ENCODE measurements around the gene NEU4.

The NEU4 gene

DNA sequence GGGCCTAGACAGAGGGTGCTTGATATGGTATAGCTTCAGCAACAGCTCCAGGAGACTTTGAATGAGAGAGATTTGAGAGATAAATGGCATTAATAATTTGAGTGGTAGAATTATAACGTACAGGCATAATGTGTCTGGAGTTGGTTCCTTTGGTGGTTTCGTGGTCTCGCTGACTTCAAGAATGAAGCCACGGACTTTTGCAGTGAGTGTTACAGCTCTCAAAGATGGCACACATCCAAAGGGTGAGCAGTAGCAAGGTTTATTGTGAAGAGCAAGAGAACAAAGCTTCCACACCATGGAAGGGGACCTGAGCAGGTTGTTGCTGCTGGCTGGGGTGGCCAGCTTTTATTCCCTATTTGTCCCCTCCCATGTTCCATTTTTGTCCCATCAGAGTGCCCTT, 26.6 kb downstream of the NEU4 start:
- TF ChIP-seq POLR2AphosphoS5 (IDR thresholded peaks at IDR 0.05; ENCODE audit: low read depth, low read length), result no peak
- no peak for TF ChIP-seq REST (IDR thresholded peaks at IDR 0.05; ENCODE audit: insufficient read depth in 1 of 2, low read depth in 2 of 2, low read length in 2 of 2)
- TF ChIP-seq TAF1 (IDR thresholded peaks at IDR 0.05; ENCODE audit: borderline replicate concordance, insufficient read depth, low read length), result no peak
- no peak for TF ChIP-seq FOXP2 (optimal IDR thresholded peaks at IDR 0.05; ENCODE audit: borderline replicate concordance, extremely low read depth, extremely low read length, insufficient read depth)
- no peak for TF ChIP-seq SIN3A (IDR thresholded peaks at IDR 0.05; ENCODE audit: borderline replicate concordance, insufficient read depth, low read length)

- no peak for TF ChIP-seq POLR2AphosphoS5 (IDR thresholded peaks at IDR 0.05; ENCODE audit: low read depth, low read length)
- no peak for TF ChIP-seq REST (IDR thresholded peaks at IDR 0.05; ENCODE audit: insufficient read depth in 1 of 2, low read depth in 2 of 2, low read length in 2 of 2)
- TF ChIP-seq SIN3A (IDR thresholded peaks at IDR 0.05; ENCODE audit: borderline replicate concordance, insufficient read depth, low read length), result no peak
- TF ChIP-seq TAF1 (IDR thresholded peaks at IDR 0.05; ENCODE audit: borderline replicate concordance, insufficient read depth, low read length), result no peak
- TF ChIP-seq FOXP2 (optimal IDR thresholded peaks at IDR 0.05; ENCODE audit: borderline replicate concordance, extremely low read depth, extremely low read length, insufficient read depth), result no peak
Measured at GRCh38 chr2:241836292-241836691, 27.3 kb downstream of the NEU4 start.

DNA sequence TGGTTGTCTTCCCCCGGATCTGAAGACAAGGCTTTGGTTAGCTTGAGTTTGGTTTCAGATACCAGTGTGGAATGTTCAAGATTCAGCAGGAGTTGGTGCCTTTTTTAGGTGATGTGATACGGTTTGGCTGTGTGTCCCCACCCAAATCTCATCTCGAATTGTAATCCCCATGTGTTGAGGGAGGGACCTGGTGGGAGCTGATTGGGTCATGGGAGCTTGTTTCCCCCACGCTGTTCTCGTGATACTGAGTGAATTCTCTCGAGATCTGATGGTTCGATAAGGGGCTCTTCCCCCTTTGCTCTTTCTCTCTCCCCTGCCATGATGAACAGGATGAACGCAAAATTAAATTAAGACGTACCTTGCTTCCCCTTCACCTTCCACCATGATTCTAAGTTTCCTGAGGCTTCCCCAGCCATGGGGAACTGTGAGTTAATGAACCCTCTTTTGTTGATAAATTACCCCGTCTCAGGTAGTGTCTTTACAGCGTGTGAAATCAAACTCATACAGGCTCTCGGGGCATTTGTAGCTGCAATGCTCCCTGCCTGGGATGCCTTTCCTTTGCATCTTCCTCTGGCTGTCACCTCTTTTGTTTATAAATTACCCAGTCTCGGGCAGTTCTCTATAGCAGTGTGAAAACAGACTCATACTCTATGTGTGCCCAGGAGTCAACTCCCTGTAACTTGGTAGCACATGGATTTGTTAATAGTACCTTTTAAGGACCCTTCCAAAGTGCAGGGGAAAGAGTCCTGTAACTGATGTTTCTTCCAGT, 28.4 kb downstream of the NEU4 start:
- TF ChIP-seq SIN3A (IDR thresholded peaks at IDR 0.05; ENCODE audit: borderline replicate concordance, insufficient read depth, low read length) (no peak), POLR2AphosphoS5 (IDR thresholded peaks at IDR 0.05; ENCODE audit: low read depth, low read length) (no peak)

DNA sequence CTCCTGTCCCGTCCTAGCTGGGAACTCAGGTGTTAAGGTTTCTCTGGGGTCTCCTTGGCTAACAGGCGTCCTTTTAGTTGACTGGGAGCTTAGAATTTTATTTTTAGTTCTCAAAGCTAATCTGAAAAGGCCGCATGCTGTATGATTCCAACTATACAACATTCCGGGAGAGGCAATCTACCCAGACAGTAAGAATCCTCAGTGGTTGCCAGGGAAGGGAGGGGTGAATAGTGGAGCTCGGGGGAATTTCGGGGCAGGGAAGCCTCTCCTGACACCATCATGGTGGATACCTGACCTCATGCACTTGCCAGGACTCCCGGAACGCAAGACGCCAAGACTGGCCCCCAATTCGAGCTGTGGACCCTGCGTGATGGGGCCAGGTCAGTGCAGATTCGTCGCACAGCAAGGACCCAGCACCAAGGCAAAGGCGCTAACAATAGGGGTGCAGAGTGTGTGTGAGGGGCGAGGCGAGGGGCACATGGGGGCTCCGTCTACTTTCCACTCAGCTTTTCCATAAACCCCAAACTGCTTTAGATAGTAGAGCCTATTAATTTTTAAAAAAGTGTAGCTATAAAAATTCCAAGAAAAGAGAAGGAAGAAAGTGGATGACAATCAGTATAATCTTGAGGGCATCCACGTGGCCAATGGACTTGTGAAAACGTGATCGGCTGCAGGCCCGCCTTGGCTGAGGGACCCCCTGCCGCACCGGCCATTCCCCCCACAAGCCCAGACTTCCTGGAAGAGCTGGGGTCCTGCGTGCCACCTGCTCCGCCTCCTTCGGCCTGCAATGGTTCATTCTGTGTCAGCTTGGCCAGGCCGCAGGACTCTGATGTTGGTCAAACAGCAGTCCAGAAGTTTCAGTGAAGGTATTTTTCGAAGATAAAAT, 32.4 kb downstream of the NEU4 start:
- TF ChIP-seq REST (IDR thresholded peaks at IDR 0.05; ENCODE audit: insufficient read depth in 1 of 2, low read depth in 2 of 2, low read length in 2 of 2) (no peak), SIN3A (IDR thresholded peaks at IDR 0.05; ENCODE audit: borderline replicate concordance, insufficient read depth, low read length) (no peak), FOXP2 (optimal IDR thresholded peaks at IDR 0.05; ENCODE audit: borderline replicate concordance, extremely low read depth, extremely low read length, insufficient read depth) (no peak), TAF1 (IDR thresholded peaks at IDR 0.05; ENCODE audit: borderline replicate concordance, insufficient read depth, low read length) (no peak), POLR2AphosphoS5 (IDR thresholded peaks at IDR 0.05; ENCODE audit: low read depth, low read length) (no peak)

GRCh38 chr2:241842067-241842415, 33.0 kb downstream of the NEU4 start:
- TF ChIP-seq REST (IDR thresholded peaks at IDR 0.05; ENCODE audit: insufficient read depth in 1 of 2, low read depth in 2 of 2, low read length in 2 of 2) (no peak), TAF1 (IDR thresholded peaks at IDR 0.05; ENCODE audit: borderline replicate concordance, insufficient read depth, low read length) (no peak), POLR2AphosphoS5 (IDR thresholded peaks at IDR 0.05; ENCODE audit: low read depth, low read length) (no peak), SIN3A (IDR thresholded peaks at IDR 0.05; ENCODE audit: borderline replicate concordance, insufficient read depth, low read length) (no peak), FOXP2 (optimal IDR thresholded peaks at IDR 0.05; ENCODE audit: borderline replicate concordance, extremely low read depth, extremely low read length, insufficient read depth) (no peak)

Measured in PFSK-1 (cell line).